ENCODE data around the gene BCAT1.
"Not testable (repeated sequence)": the region's sequence is repeated elsewhere in the genome, so short reads cannot be mapped to it uniquely, and the experiment has no call there.

GRCh38 chr12:24956351-24956750 lies 7.5 kb upstream of the BCAT1 start:
- not testable (repeated sequence) for TF ChIP-seq CTCF, POLR2A (IDR thresholded peaks at IDR 0.05)
